AG04450 (cell line): ENCODE measurements around the gene PGLYRP4. TPM values are rescaled to one million over a fixed set of nuclear protein-coding genes. Genes with fewer than 3 reads are reported as not detected.

ENCODE experiments used
- CTCF ChIA-PET: fragments of 300-600, 350-600 bp; formaldehyde crosslinking; extraction: SDS; loops from one replicate; lab custom pipeline; 2022; ENCODE audit warnings: antibody characterized with exemption, inconsistent platforms; lab: Charles Lee
- POLR2A ChIA-PET: fragments of 350-600 bp; formaldehyde crosslinking; extraction: SDS; loops from one replicate; lab custom pipeline; 2021; ENCODE audit warnings: antibody characterized with exemption, inconsistent platforms; lab: Yijun Ruan, JAX
- DNase-seq: peaks from one replicate; pipeline ENCODE4 v3.0.0-alpha.2; 2011; ENCODE audit warnings: low read depth, low spot score
- H3K27ac ChIP-seq: one replicate; pipeline ENCODE4 v1.5.1; 2012; ENCODE audit warnings: low read depth, low read length, control low read depth
- H3K27me3 ChIP-seq: one replicate; pipeline ENCODE4 v1.6.0; 2012; ENCODE audit warnings: low read length; ENCODE audit not compliant: control insufficient read depth, insufficient read depth
- H3K4me3 ChIP-seq: 2 replicates; pipeline ENCODE4 v1.5.1; 2011; ENCODE audit warnings: mild to moderate bottlenecking, low read depth, low read length, control low read depth
- H3K9me3 ChIP-seq: 2 replicates; pipeline ENCODE4 v1.5.1; 2012; ENCODE audit warnings: low read length; ENCODE audit not compliant: control insufficient read depth, insufficient read depth
- polyA plus RNA-seq: library from polyadenylated mRNA; depleted of rRNA; stranded (reverse); fragments of >200 nt; gene quantifications from 2 replicates; pipeline ENCODE4 v1.2.3, GENCODE V29; 2011
- TF ChIP-seq, protein P1 (sequence below): IDR thresholded peaks from 2 replicates; pipeline ENCODE4 v1.5.1; 2011; ENCODE audit warnings: low read depth, low read length, control low read depth, inconsistent platforms

PGLYRP4 gene
- polyA plus RNA-seq, 1 experiment = not detected

- no peak for DNase-seq
- no peak overlapping the region for H3K27ac ChIP-seq
- ChIA-PET POLR2A (no interaction called here), CTCF (interaction anchor here (0.9 kb wide), 1 partner anchor 70 kb away, joined by 3 read pairs; no protein-coding TSS in a partner anchor)
- H3K9me3 ChIP-seq = no peaks in the 10 kb centered on the region
- TF ChIP-seq, protein P1, sequence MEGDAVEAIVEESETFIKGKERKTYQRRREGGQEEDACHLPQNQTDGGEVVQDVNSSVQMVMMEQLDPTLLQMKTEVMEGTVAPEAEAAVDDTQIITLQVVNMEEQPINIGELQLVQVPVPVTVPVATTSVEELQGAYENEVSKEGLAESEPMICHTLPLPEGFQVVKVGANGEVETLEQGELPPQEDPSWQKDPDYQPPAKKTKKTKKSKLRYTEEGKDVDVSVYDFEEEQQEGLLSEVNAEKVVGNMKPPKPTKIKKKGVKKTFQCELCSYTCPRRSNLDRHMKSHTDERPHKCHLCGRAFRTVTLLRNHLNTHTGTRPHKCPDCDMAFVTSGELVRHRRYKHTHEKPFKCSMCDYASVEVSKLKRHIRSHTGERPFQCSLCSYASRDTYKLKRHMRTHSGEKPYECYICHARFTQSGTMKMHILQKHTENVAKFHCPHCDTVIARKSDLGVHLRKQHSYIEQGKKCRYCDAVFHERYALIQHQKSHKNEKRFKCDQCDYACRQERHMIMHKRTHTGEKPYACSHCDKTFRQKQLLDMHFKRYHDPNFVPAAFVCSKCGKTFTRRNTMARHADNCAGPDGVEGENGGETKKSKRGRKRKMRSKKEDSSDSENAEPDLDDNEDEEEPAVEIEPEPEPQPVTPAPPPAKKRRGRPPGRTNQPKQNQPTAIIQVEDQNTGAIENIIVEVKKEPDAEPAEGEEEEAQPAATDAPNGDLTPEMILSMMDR = no peak
- no peak overlapping the region for H3K4me3 ChIP-seq
- H3K27me3 ChIP-seq = no peaks in the 10 kb centered on the region
These were observed 47.1 kb upstream of the PGLYRP4 start for GRCh38 chr1:153395776-153396175.

GRCh38 chr1:153395136-153395685 is 46.6 kb upstream of the PGLYRP4 start:
- no peak overlapping the region for H3K27ac ChIP-seq
- DNase-seq = no peak
- H3K4me3 ChIP-seq = no peak overlapping the region
- H3K27me3 ChIP-seq = no peaks in the 10 kb centered on the region
- H3K9me3 ChIP-seq = no peaks in the 10 kb centered on the region
- POLR2A ChIA-PET = no interaction called here
- TF ChIP-seq, protein P1 = no peak
- CTCF ChIA-PET = interaction anchor here (0.9 kb wide), 1 partner anchor 70 kb away, joined by 3 read pairs; no protein-coding TSS in a partner anchor

GRCh38 chr1:153394391-153394790 is 45.8 kb upstream of the PGLYRP4 start:
- H3K9me3 ChIP-seq = no peaks in the 10 kb centered on the region
- TF ChIP-seq, protein P1 = no peak
- peaks cover 3% of the 10 kb centered on the region for H3K27me3 ChIP-seq
- DNase-seq = no peak
- H3K4me3 ChIP-seq = no peak overlapping the region
- ChIA-PET CTCF (no interaction called here), POLR2A (no interaction called here)
- H3K27ac ChIP-seq = no peak overlapping the region

DNA sequence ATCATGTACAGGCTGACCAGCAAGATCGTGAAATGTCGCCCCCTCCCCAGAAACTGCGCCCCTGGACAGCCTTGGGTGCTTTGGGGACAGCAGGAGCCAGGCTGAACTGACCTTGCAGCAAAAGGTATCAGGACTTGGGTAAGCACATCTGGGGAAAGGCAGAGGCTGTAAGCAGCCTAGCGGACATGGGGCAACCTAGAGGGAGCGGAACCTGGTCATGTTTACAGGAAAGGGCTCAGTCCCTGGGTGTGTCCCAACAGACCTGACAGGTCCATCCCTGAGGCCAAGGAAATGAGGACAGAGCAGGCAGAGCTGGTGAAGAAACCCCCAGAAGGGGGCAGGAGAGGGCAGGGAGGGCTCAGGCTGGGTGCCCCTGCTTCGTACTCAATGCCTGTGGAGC is 45.3 kb upstream of the PGLYRP4 start:
- CTCF ChIA-PET = no interaction called here
- Histone ChIP-seq H3K4me3 (no peak overlapping the region), H3K27me3 (peaks cover 3% of the 10 kb centered on the region), H3K9me3 (no peaks in the 10 kb centered on the region), H3K27ac (no peak overlapping the region)
- POLR2A ChIA-PET = no interaction called here
- TF ChIP-seq, protein P1 = no peak
- DNase-seq = no peak

DNA sequence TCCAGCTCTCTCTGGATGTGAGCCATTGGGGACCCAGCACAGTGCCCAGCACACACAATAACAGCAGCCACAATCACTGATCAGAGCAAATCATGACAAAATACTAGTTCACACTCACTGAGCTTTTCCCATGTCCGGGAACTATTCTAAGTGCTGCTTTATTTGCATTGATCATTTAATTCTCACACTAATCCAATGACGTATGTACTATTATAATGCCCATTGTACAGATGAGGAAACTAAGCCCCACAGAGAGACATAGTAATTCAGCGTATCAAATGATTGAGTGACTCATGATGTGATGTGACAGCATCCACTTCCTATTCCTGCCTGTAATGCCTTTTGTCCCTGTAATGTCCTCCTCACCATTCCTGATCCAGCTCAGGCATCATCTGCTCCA is 44.2 kb upstream of the PGLYRP4 start:
- H3K27me3 ChIP-seq = peaks cover 7% of the 10 kb centered on the region
- no peak for DNase-seq
- ChIA-PET CTCF (no interaction called here), POLR2A (no interaction called here)
- TF ChIP-seq, protein P1 = no peak
- no peaks in the 10 kb centered on the region for H3K9me3 ChIP-seq
- H3K27ac ChIP-seq = no peak overlapping the region
- no peak overlapping the region for H3K4me3 ChIP-seq
